Endodermal cell (in vitro differentiated cells): Measurements from ENCODE around the gene POU2AF3. TPM values are rescaled to one million over a fixed set of nuclear protein-coding genes. Genes with fewer than 3 reads are reported as not detected.
A peak's percentile ranks its signal among the peaks of the same experiment; 100 is the strongest.

Experiments used
- DNase-seq: peaks from one replicate; pipeline ENCODE4 v3.0.0-alpha.2; 2017
- H3K27ac ChIP-seq: 2 replicates; pipeline ENCODE4 v1.5.1; 2013; ENCODE audit warnings: mild to moderate bottlenecking, low read depth, low read length, moderate library complexity
- H3K27me3 ChIP-seq: 2 replicates; pipeline ENCODE4 v1.6.1; 2013; ENCODE audit warnings: mild to moderate bottlenecking, low read length, moderate library complexity; ENCODE audit not compliant: insufficient read depth, control insufficient read depth, poor library complexity, severe bottlenecking
- H3K36me3 ChIP-seq: 2 replicates; pipeline ENCODE4 v1.7.0; 2013; ENCODE audit warnings: mild to moderate bottlenecking, low read length, moderate library complexity; ENCODE audit not compliant: control insufficient read depth, insufficient read depth
- H3K4me1 ChIP-seq: one replicate; pipeline ENCODE4 v1.7.0; 2013; ENCODE audit warnings: low read length; ENCODE audit not compliant: control insufficient read depth, insufficient read depth
- H3K4me3 ChIP-seq: 2 replicates; pipeline ENCODE4 v1.5.1; 2013; ENCODE audit warnings: mild to moderate bottlenecking, low read length, moderate library complexity
- H3K9ac ChIP-seq: 2 replicates; pipeline ENCODE4 v1.6.1; 2013; ENCODE audit warnings: mild to moderate bottlenecking, low read length, moderate library complexity; ENCODE audit not compliant: poor library complexity, severe bottlenecking; ENCODE audit errors: extremely low read depth
- H3K9me3 ChIP-seq: 2 replicates; pipeline ENCODE4 v1.6.1; 2013; ENCODE audit warnings: mild to moderate bottlenecking, low read length, moderate library complexity; ENCODE audit not compliant: control insufficient read depth
- H3K27ac Mint-ChIP-seq: 2 replicates; pipeline ENCODE4 v1.8.0; 2020; ENCODE audit warnings: mixed read lengths
- H3K27me3 Mint-ChIP-seq: 2 replicates; pipeline ENCODE4 v1.8.0; 2021; ENCODE audit warnings: mild to moderate bottlenecking, mixed read lengths; ENCODE audit not compliant: insufficient read depth
- H3K36me3 Mint-ChIP-seq: 2 replicates; pipeline ENCODE4 v1.8.0; 2020; ENCODE audit warnings: low read depth, mixed read lengths
- H3K4me1 Mint-ChIP-seq: 2 replicates; pipeline ENCODE4 v1.8.0; 2020; ENCODE audit warnings: mixed read lengths
- H3K4me3 Mint-ChIP-seq: 2 replicates; pipeline ENCODE4 v1.8.0; 2020; ENCODE audit warnings: mild to moderate bottlenecking, moderate library complexity, mixed read lengths
- H3K9me3 Mint-ChIP-seq: 2 replicates; pipeline ENCODE4 v1.8.0; 2020; ENCODE audit warnings: mild to moderate bottlenecking, mixed read lengths
- CTCF ChIP-seq: fragments of 200-600 bp; sonication (generic); conservative IDR thresholded peaks from 2 replicates; pipeline ENCODE4 v1.5.0; 2021; ENCODE audit warnings: antibody characterized with exemption, mild to moderate bottlenecking
- WGBS, 2 experiments: methylation state at CpG; one replicate each; pipeline versions ENCODE4 v1.1.5 to v1.1.7; 2013; ENCODE audit warnings: missing lambda C conversion rate in 2 of 2, mixed read lengths in 1 of 2; ENCODE audit not compliant: insufficient coverage in 1 of 2, insufficient read length in 1 of 2; 5-methylcytosine and 5-hydroxymethylcytosine counted together
- long read RNA-seq, 4 experiments: library from polyadenylated mRNA in 2 of 4; library from RNA in 1 of 4; library from capped mRNA in 1 of 4; stranded (forward) in 3 of 4; unstranded in 1 of 4; transcript quantifications; one replicate each; pipeline ENCODE4 v2.0.0, GENCODE V29; 2020 to 2021; ENCODE audit warnings: inconsistent platforms in 1 of 4
- polyA plus RNA-seq, 2 experiments: library from polyadenylated mRNA; stranded (reverse); fragments of 50-300 nt; gene quantifications; one replicate each; pipeline ENCODE4 v1.2.3, GENCODE V29; 2013
- total RNA-seq, 2 donors: library from RNA; stranded (reverse); fragmentation: NEBNext Ultra II Directional in 1 of 2; extraction: Animal tissue kit (Norgen Biotek cat#: 25700) in 1 of 2; gene quantifications; 2 replicates in 1 of 2; 3 replicates in 1 of 2; pipeline ENCODE4 v1.2.1, GENCODE V29; 2021

POU2AF3 gene
- total RNA-seq = 1 to 10 TPM in 1 of 2 donors, under 1 TPM in 1; 0.55 to 1.8 TPM
- 1.6 TPM for polyA plus RNA-seq (2013, experiment 1 of 2)
- polyA plus RNA-seq (2013, experiment 2 of 2) = 1.4 TPM
- long read RNA-seq, experiment 1, partial matches to known transcripts = 0 of 2 reads
- long read RNA-seq, experiment 1, other reads (novel, unspliced or antisense) = 1 of 2 reads
- long read RNA-seq, experiment 2 = 0 reads
- long read RNA-seq, experiment 3 = 0 reads
- long read RNA-seq, experiment 4, partial matches to known transcripts = 0 of 1 reads
- long read RNA-seq, experiment 4, other reads (novel, unspliced or antisense) = 0 of 1 reads

- peak within 1 kb of the TSS; percentile 74 for H3K4me3 ChIP-seq
- peaks cover 79% of the 10 kb centered on the region for H3K27me3 ChIP-seq
- no peak for TF ChIP-seq CTCF
- H3K4me1 Mint-ChIP-seq = peaks cover 11% of the 10 kb centered on the region
- H3K4me3 Mint-ChIP-seq = peak within 1 kb of the TSS; percentile 60
- no peaks in the 10 kb centered on the region for H3K36me3 ChIP-seq
- 10 to 13% methylated on average over 25 to 57 of the region's 57 CpGs for WGBS, 2 experiments
- no peaks in the 10 kb centered on the region for H3K36me3 Mint-ChIP-seq
- no peak within 1 kb of the TSS for H3K27ac ChIP-seq
- no peaks in the 10 kb centered on the region for H3K9me3 Mint-ChIP-seq
- no peak within 1 kb of the TSS for H3K9ac ChIP-seq
- H3K27ac Mint-ChIP-seq = no peak within 1 kb of the TSS
- no peaks in the 10 kb centered on the region for H3K9me3 ChIP-seq
- DNase-seq = no peak
- H3K27me3 Mint-ChIP-seq = peaks cover 75% of the 10 kb centered on the region
- H3K4me1 ChIP-seq = no peaks in the 10 kb centered on the region
Observed at GRCh38 chr11:111298413-111299100, at the start of gene POU2AF3. TSS of gene POU2AF3 (plus strand) at chr11:111298546. CDS start at chr11:111298582, 36 bp downstream.

GRCh38 chr11:111250936-111251335 lies 47.4 kb upstream of the POU2AF3 start:
- H3K4me3 ChIP-seq = no peak overlapping the region
- Mint-ChIP-seq H3K36me3 (no peaks in the 10 kb centered on the region), H3K27me3 (peaks cover 6% of the 10 kb centered on the region), H3K4me1 (no peaks in the 10 kb centered on the region), H3K9me3 (no peaks in the 10 kb centered on the region), H3K27ac (no peak overlapping the region), H3K4me3 (no peak overlapping the region)
- no peak for DNase-seq
- H3K27me3 ChIP-seq = no peaks in the 10 kb centered on the region
- no peaks in the 10 kb centered on the region for H3K4me1 ChIP-seq
- WGBS, 2 experiments = 80 to 100% methylated on average over 2 of the region's 2 CpGs
- no peaks in the 10 kb centered on the region for H3K9me3 ChIP-seq
- H3K36me3 ChIP-seq = no peaks in the 10 kb centered on the region
- no peak for TF ChIP-seq CTCF
- H3K9ac ChIP-seq = no peak overlapping the region
- no peak overlapping the region for H3K27ac ChIP-seq

GRCh38 chr11:111253131-111253530 lies 45.2 kb upstream of the POU2AF3 start:
- Histone ChIP-seq H3K27ac (no peak overlapping the region), H3K36me3 (no peaks in the 10 kb centered on the region), H3K9ac (no peak overlapping the region), H3K27me3 (no peaks in the 10 kb centered on the region), H3K4me1 (no peaks in the 10 kb centered on the region), H3K4me3 (no peak overlapping the region), H3K9me3 (no peaks in the 10 kb centered on the region)
- DNase-seq = no peak
- no peak overlapping the region for H3K27ac Mint-ChIP-seq
- no peaks in the 10 kb centered on the region for H3K9me3 Mint-ChIP-seq
- WGBS, 2 experiments = 97 to 100% methylated on average over 1 of the region's 1 CpG
- TF ChIP-seq CTCF = no peak
- peaks cover 6% of the 10 kb centered on the region for H3K27me3 Mint-ChIP-seq
- H3K36me3 Mint-ChIP-seq = no peaks in the 10 kb centered on the region
- H3K4me3 Mint-ChIP-seq = no peak overlapping the region
- H3K4me1 Mint-ChIP-seq = no peaks in the 10 kb centered on the region
